SJCRH30 (cell line): ENCODE results near the gene FAM174C. TPM values are rescaled to one million over a fixed set of nuclear protein-coding genes. Genes with fewer than 3 reads are reported as not detected.

Experiments used
- DNase-seq, 2 experiments: peaks; one replicate each; pipeline ENCODE4 v3.0.0-alpha.2; 2015 to 2020
- H3K27ac ChIP-seq: fragments of 250-450 bp; sonication (Bioruptor Pico); 2 replicates; pipeline ENCODE4 v1.5.1; 2020; ENCODE audit warnings: mild to moderate bottlenecking, moderate library complexity
- H3K27me3 ChIP-seq: fragments of 250-450 bp; sonication (Bioruptor Pico); 2 replicates; pipeline ENCODE4 v1.5.1; 2020; ENCODE audit warnings: mild to moderate bottlenecking, moderate library complexity
- H3K36me3 ChIP-seq: fragments of 250-450 bp; sonication (Bioruptor Pico); 2 replicates; pipeline ENCODE4 v1.5.1; 2020; ENCODE audit warnings: mild to moderate bottlenecking, moderate library complexity
- H3K4me1 ChIP-seq: fragments of 250-450 bp; sonication (Bioruptor Pico); 2 replicates; pipeline ENCODE4 v1.5.1; 2020; ENCODE audit warnings: mild to moderate bottlenecking, moderate library complexity
- H3K4me3 ChIP-seq: fragments of 250-450 bp; sonication (Bioruptor Pico); 2 replicates; pipeline ENCODE4 v1.5.1; 2020; ENCODE audit warnings: mild to moderate bottlenecking, moderate library complexity
- H3K9me3 ChIP-seq: fragments of 250-450 bp; sonication (Bioruptor Pico); replicated peaks from 2 replicates; pipeline ENCODE4 v1.5.1; 2020; ENCODE audit warnings: mild to moderate bottlenecking, moderate library complexity
- total RNA-seq: library from RNA; depleted of rRNA; stranded (reverse); fragments of >200 nt; shearing (Covaris generic); gene quantifications from 2 replicates; pipeline ENCODE4 v1.2.3, GENCODE V29; 2014; rRNA removed

FAM174C gene
- total RNA-seq, 1 experiment from 2014 or later: 25.1 TPM

- Histone ChIP-seq H3K4me3 (no peak overlapping the region), H3K27ac (no peak overlapping the region), H3K9me3 (no peaks in the 10 kb centered on the region), H3K27me3 (peaks cover 29% of the 10 kb centered on the region), H3K4me1 (peaks cover 3% of the 10 kb centered on the region; the same call in 1 of the 2 replicates), H3K36me3 (no peaks in the 10 kb centered on the region)
- DNase-seq: no peak
These were observed 50.4 kb downstream of the FAM174C start for GRCh38 chr19:1325568-1326294.

GRCh38 chr19:1327125-1327524, 51.8 kb downstream of the FAM174C start:
- no peak for DNase-seq
- peaks cover 5% of the 10 kb centered on the region; the same call in 1 of the 2 replicates for H3K4me1 ChIP-seq
- no peak overlapping the region for H3K27ac ChIP-seq
- peaks cover 20% of the 10 kb centered on the region for H3K27me3 ChIP-seq
- H3K36me3 ChIP-seq: no peaks in the 10 kb centered on the region
- H3K4me3 ChIP-seq: no peak overlapping the region
- no peaks in the 10 kb centered on the region for H3K9me3 ChIP-seq

Other genes with a start within 250 kb of the FAM174C start
- 87.2 and 91.4 TPM in 2 replicates for gene CNN2, start 248.9 kb upstream of the FAM174C start, total RNA-seq
- gene ABCA7, start 235.4 kb upstream of the FAM174C start, total RNA-seq: 7.8 and 11.0 TPM in 2 replicates
- gene ARHGAP45, start 208.4 kb upstream of the FAM174C start, total RNA-seq: 2.9 TPM in 2 replicates
- gene POLR2E, start 180.2 kb upstream of the FAM174C start, total RNA-seq: 176 and 183 TPM in 2 replicates
- gene GPX4, start 171.5 kb upstream of the FAM174C start, total RNA-seq: 232 and 290 TPM in 2 replicates
- gene SBNO2, start 101.3 kb upstream of the FAM174C start, total RNA-seq: 15.0 and 17.1 TPM in 2 replicates
- gene STK11, start 69.8 kb upstream of the FAM174C start, total RNA-seq: 40.4 and 43.6 TPM in 2 replicates
- gene CBARP, start 37.5 kb upstream of the FAM174C start, total RNA-seq: 1.2 and 1.9 TPM in 2 replicates
- 25.5 and 32.2 TPM in 2 replicates for gene ATP5F1D, start 33.8 kb upstream of the FAM174C start, total RNA-seq
- 9.1 TPM in 2 replicates for gene MIDN, start 26.9 kb upstream of the FAM174C start, total RNA-seq
- 159 and 181 TPM in 2 replicates for gene CIRBP, start 6.2 kb upstream of the FAM174C start, total RNA-seq
- 1.0 and 2.8 TPM in 2 replicates for gene EFNA2, start 10.3 kb downstream of the FAM174C start, total RNA-seq
- 31.4 and 39.6 TPM in 2 replicates for gene NDUFS7, start 108.4 kb downstream of the FAM174C start, total RNA-seq
- 13.7 and 15.2 TPM in 2 replicates for gene GAMT, start 126.0 kb downstream of the FAM174C start, total RNA-seq
- 132 and 138 TPM in 2 replicates for gene DAZAP1, start 132.1 kb downstream of the FAM174C start, total RNA-seq
- gene RPS15, start 162.9 kb downstream of the FAM174C start, total RNA-seq: 1,359 and 1,591 TPM in 2 replicates
- gene APC2, start 174.6 kb downstream of the FAM174C start, total RNA-seq: 0.13 and 0.24 TPM in 2 replicates
- 26.6 and 29.4 TPM in 2 replicates for gene C19orf25, start 203.7 kb downstream of the FAM174C start, total RNA-seq
- gene PCSK4, start 214.8 kb downstream of the FAM174C start, total RNA-seq: 0.58 and 1.1 TPM in 2 replicates
- gene REEP6, start 215.7 kb downstream of the FAM174C start, total RNA-seq: 0.41 and 0.45 TPM in 2 replicates
- gene ADAMTSL5, start 237.5 kb downstream of the FAM174C start, total RNA-seq: 0.77 and 0.79 TPM in 2 replicates
- gene PLK5, start 248.5 kb downstream of the FAM174C start, total RNA-seq: not detected in 2 replicates